ENCODE measurements around the gene TENM4.

TENM4 gene

Small RNA genes within 50 kb of the gene (small RNA-seq; reads per million reads assigned to genes)
- 1.2 reads per million for gene MIR5579 (ENCODE audit: insufficient read depth)
- gene MIR708 (ENCODE audit: insufficient read depth) = 467 reads per million, percentile 98 among the genes with 10 or more reads in this experiment
